IMR-90 (cell line): Measurements from ENCODE around the gene TRAF3. TPM values are rescaled to one million over a fixed set of nuclear protein-coding genes. Genes with fewer than 3 reads are reported as not detected.

Experiments used
- ATAC-seq: fragments of 200-7000 bp; cut with Tn5 transposase; 2 replicates; pipeline ENCODE4 v1.9.1; 2020; ENCODE audit warnings: low read depth, mild to moderate bottlenecking, moderate library complexity
- BruUV-seq: library from RNA; stranded (reverse); fragments of 400-500 nt; replicated peaks from 2 replicates; lab custom pipeline; 2021; lab: Mats Ljungman, UMichigan
- CTCF ChIA-PET: fragments of 300-600 bp; formaldehyde crosslinking; extraction: SDS; loops from one replicate; lab custom pipeline; 2021; ENCODE audit warnings: antibody characterized with exemption; lab: Yijun Ruan, JAX
- POLR2A ChIA-PET: fragments of 300-600 bp; sonication (Branson Sonifier 250); formaldehyde crosslinking; loops from one replicate; lab custom pipeline; 2022; ENCODE audit warnings: antibody characterized with exemption; ENCODE audit not compliant: unreplicated experiment; lab: Charles Lee
- DNase-seq: peaks from one replicate; pipeline ENCODE4 v3.0.0; 2013
- H2AFZ ChIP-seq: replicated peaks from 2 replicates; pipeline ENCODE3; 2013; ENCODE audit warnings: low read length, mild to moderate bottlenecking; ENCODE audit not compliant: poor library complexity
- H2AK5ac ChIP-seq: 2 replicates; pipeline ENCODE4 v1.6.1; 2013; ENCODE audit warnings: low read depth, low read length, inconsistent platforms
- H2AK9ac ChIP-seq: replicated peaks from 2 replicates; pipeline ENCODE3; 2013; ENCODE audit warnings: mild to moderate bottlenecking, low read depth, low read length, moderate library complexity; ENCODE audit not compliant: poor library complexity
- H2BK120ac ChIP-seq: 2 replicates; pipeline ENCODE4 v1.6.1; 2013; ENCODE audit warnings: low read depth, low read length, inconsistent platforms
- H2BK15ac ChIP-seq: 3 replicates; pipeline ENCODE4 v1.6.1; 2013; ENCODE audit warnings: low read depth, low read length, inconsistent platforms
- H2BK20ac ChIP-seq: 2 replicates; pipeline ENCODE4 v1.6.1; 2013; ENCODE audit warnings: low read depth, mild to moderate bottlenecking, inconsistent platforms, low read length, moderate library complexity
- H2BK5ac ChIP-seq: 2 replicates; pipeline ENCODE4 v1.6.1; 2013; ENCODE audit warnings: mild to moderate bottlenecking, low read depth, low read length, inconsistent platforms; ENCODE audit not compliant: poor library complexity, severe bottlenecking
- H3K14ac ChIP-seq: replicated peaks from 2 replicates; pipeline ENCODE4 v1.6.1; 2013; ENCODE audit warnings: low read depth, low read length, inconsistent platforms
- H3K18ac ChIP-seq: 2 replicates; pipeline ENCODE4 v1.6.1; 2013; ENCODE audit warnings: low read depth, low read length, control low read depth
- H3K23ac ChIP-seq: 2 replicates; pipeline ENCODE4 v1.6.1; 2013; ENCODE audit warnings: low read depth, low read length, inconsistent platforms
- H3K27ac ChIP-seq: 2 replicates; pipeline ENCODE4 v1.5.1; 2013; ENCODE audit warnings: mild to moderate bottlenecking, control low read depth, low read length; ENCODE audit not compliant: insufficient read depth
- H3K27me3 ChIP-seq: 2 replicates; pipeline ENCODE4 v1.6.1; 2013; ENCODE audit warnings: low read length; ENCODE audit not compliant: control insufficient read depth, insufficient read depth
- H3K36me3 ChIP-seq: 2 replicates; pipeline ENCODE4 v1.6.1; 2013; ENCODE audit warnings: low read length, mixed read lengths; ENCODE audit not compliant: control insufficient read depth, insufficient read depth
- H3K4ac ChIP-seq: 2 replicates; pipeline ENCODE4 v1.6.1; 2013; ENCODE audit warnings: low read depth, low read length, inconsistent platforms
- H3K4me1 ChIP-seq: 2 replicates; pipeline ENCODE4 v1.6.1; 2013; ENCODE audit warnings: low read length, mixed read lengths; ENCODE audit not compliant: control insufficient read depth, insufficient read depth
- H3K4me2 ChIP-seq: 2 replicates; pipeline ENCODE4 v1.6.1; 2013; ENCODE audit warnings: low read depth, mild to moderate bottlenecking, control low read depth, low read length, moderate library complexity
- H3K4me3 ChIP-seq: 2 replicates; pipeline ENCODE4 v1.5.1; 2013; ENCODE audit warnings: low read depth, mild to moderate bottlenecking, control low read depth, low read length, moderate library complexity; ENCODE audit not compliant: insufficient read depth
- H3K56ac ChIP-seq: 2 replicates; pipeline ENCODE4 v1.6.1; 2013; ENCODE audit warnings: low read length, inconsistent platforms; ENCODE audit not compliant: insufficient read depth; ENCODE audit errors: extremely low read depth
- H3K79me1 ChIP-seq, 2 experiments: 2 replicates each; pipeline ENCODE4 v1.6.1; 2013; ENCODE audit warnings: low read length in 2 of 2, inconsistent platforms in 1 of 2, low read depth in 1 of 2
- H3K9ac ChIP-seq: 2 replicates; pipeline ENCODE4 v1.6.1; 2013; ENCODE audit warnings: low read depth, low read length, control low read depth
- H3K9me1 ChIP-seq: 2 replicates; pipeline ENCODE4 v1.6.1; 2013; ENCODE audit warnings: low read length, inconsistent platforms; ENCODE audit not compliant: insufficient read depth
- H3K9me3 ChIP-seq: 2 replicates; pipeline ENCODE4 v1.6.1; 2013; ENCODE audit warnings: low read length; ENCODE audit not compliant: control insufficient read depth, insufficient read depth
- H4K20me1 ChIP-seq: 2 replicates; pipeline ENCODE4 v1.6.1; 2013; ENCODE audit warnings: low read length, inconsistent platforms; ENCODE audit not compliant: insufficient read depth
- H4K5ac ChIP-seq: 2 replicates; pipeline ENCODE4 v1.6.1; 2013; ENCODE audit warnings: mild to moderate bottlenecking, low read depth, low read length, control low read depth
- H4K8ac ChIP-seq, 2 experiments: 2 replicates each; pipeline ENCODE4 v1.6.1; 2013; ENCODE audit warnings: low read depth in 2 of 2, low read length in 2 of 2, control low read depth in 1 of 2, inconsistent platforms in 1 of 2
- H4K91ac ChIP-seq: 2 replicates; pipeline ENCODE4 v1.6.1; 2013; ENCODE audit warnings: low read depth, low read length, inconsistent platforms; ENCODE audit not compliant: insufficient read depth
- SMC3 ChIP-seq: fragments of 150-350 bp; IDR thresholded peaks from 2 replicates; pipeline ENCODE4 v1.6.1; 2016; ENCODE audit warnings: low read depth, mild to moderate bottlenecking, antibody characterized with exemption, low read length, moderate library complexity
- WGBS, 2 experiments: methylation state at CpG; one replicate each; pipeline versions ENCODE4 v1.1.5 to v1.1.7; 2013; ENCODE audit warnings: missing lambda C conversion rate in 2 of 2; ENCODE audit not compliant: insufficient read length in 1 of 2; ENCODE audit errors: extremely low coverage in 2 of 2; 5-methylcytosine and 5-hydroxymethylcytosine counted together
- dilution Hi-C: fragments of 300-500 bp; cut with HindIII; formaldehyde crosslinking; loops from one replicate; pipeline ENCODE4 v1.14.3; 2018; ENCODE audit warnings: low sequenced_read_pairs; ENCODE audit not compliant: unreplicated experiment
- in situ Hi-C: fragments of 300-500 bp; cut with MboI; formaldehyde crosslinking; loops from 3 replicates; pipeline ENCODE4 v1.14.3; 2019; ENCODE audit warnings: low sequenced_read_pairs, inconsistent platforms, mixed read lengths
- intact Hi-C: fragments of 100-400 bp; cut with micrococcal nuclease; formaldehyde crosslinking; loops from 2 replicates; pipeline ENCODE4 v1.10.0; 2022
- polyA plus RNA-seq, 3 experiments: library from polyadenylated mRNA; depleted of rRNA; stranded (reverse); fragments of >200 nt; gene quantifications; 2 replicates each; pipeline ENCODE4 v1.2.3, GENCODE V29; 2012; ENCODE audit warnings: low replicate concordance in 1 of 3
- total RNA-seq: library from RNA; depleted of rRNA; stranded (reverse); fragments of >200 nt; gene quantifications from 2 replicates; pipeline ENCODE4 v1.2.3, GENCODE V29; 2012
- TF ChIP-seq, protein P1 (sequence below): conservative IDR thresholded peaks from 2 replicates; pipeline ENCODE4 v1.5.1; 2012; ENCODE audit warnings: mild to moderate bottlenecking, low read depth, low read length, improper control_type of control experiment
- TF ChIP-seq, protein P2 (sequence below): fragments of 150-350 bp; IDR thresholded peaks from 2 replicates; pipeline ENCODE4 v1.6.1; 2016; ENCODE audit warnings: low read depth, mild to moderate bottlenecking, low read length, moderate library complexity, borderline replicate concordance

Gene TRAF3
- total and polyA plus RNA-seq, 2 of the 4 experiments (the other 2 are of a cell fraction), result 21.2 to 25.3 TPM

DNA sequence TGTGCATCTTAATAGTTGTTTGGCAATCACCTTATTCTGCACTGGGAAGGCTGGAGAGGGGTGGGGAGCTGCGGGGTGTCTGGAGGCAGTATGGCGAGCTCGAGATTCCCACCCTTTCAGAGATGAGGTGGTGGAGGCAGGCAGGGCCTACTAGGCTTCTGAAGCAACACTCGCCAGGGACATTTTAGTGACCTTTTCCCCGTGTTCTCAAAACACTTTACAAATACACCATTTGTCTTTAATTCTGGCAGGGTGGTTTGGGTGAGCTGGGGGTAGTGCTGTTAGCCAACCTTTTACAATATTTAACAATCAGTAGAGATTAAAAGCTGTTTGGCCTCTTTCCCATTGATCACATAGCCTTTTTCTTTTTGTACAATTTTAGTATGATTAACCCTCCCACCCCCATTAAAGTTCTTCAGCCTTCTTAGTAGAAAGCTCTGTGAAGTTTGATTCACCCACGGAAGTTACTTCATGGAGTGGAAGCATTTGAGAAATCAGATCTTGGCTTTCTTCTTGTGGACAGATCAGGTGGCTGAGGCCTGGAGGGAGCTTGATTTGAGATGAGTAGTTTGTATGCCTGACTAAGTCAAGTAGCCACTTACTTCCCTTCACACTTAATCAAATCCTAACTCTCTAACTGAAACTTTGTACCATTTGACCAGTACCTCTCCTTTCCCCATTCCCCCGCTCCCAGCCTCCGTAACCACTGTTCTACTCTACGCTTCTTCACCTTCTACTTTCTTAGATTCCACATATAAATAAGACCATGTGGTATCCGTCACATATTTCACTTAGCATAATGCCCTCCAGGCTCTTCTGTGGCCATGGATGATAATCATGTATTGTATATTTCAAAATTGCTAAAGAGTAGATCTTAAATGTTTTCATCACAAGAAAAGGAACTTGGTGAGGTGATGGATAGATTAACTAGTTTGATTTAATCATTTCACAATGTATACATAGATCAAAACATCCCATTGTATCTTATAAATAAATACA lies 41.0 kb downstream of the TRAF3 start:
- no peak overlapping the region for H4K91ac ChIP-seq
- peaks cover 5% of the 10 kb centered on the region for H3K9me1 ChIP-seq
- H2BK20ac ChIP-seq, result no peak overlapping the region
- no peaks in the 10 kb centered on the region for H3K27me3 ChIP-seq
- H2AFZ ChIP-seq, result no peak overlapping the region
- H2AK9ac ChIP-seq, result no peak overlapping the region
- H3K4me3 ChIP-seq, result no peak overlapping the region
- TF ChIP-seq, protein P1, sequence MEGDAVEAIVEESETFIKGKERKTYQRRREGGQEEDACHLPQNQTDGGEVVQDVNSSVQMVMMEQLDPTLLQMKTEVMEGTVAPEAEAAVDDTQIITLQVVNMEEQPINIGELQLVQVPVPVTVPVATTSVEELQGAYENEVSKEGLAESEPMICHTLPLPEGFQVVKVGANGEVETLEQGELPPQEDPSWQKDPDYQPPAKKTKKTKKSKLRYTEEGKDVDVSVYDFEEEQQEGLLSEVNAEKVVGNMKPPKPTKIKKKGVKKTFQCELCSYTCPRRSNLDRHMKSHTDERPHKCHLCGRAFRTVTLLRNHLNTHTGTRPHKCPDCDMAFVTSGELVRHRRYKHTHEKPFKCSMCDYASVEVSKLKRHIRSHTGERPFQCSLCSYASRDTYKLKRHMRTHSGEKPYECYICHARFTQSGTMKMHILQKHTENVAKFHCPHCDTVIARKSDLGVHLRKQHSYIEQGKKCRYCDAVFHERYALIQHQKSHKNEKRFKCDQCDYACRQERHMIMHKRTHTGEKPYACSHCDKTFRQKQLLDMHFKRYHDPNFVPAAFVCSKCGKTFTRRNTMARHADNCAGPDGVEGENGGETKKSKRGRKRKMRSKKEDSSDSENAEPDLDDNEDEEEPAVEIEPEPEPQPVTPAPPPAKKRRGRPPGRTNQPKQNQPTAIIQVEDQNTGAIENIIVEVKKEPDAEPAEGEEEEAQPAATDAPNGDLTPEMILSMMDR, result no peak
- TF ChIP-seq SMC3, result no peak
- TF ChIP-seq, protein P2, sequence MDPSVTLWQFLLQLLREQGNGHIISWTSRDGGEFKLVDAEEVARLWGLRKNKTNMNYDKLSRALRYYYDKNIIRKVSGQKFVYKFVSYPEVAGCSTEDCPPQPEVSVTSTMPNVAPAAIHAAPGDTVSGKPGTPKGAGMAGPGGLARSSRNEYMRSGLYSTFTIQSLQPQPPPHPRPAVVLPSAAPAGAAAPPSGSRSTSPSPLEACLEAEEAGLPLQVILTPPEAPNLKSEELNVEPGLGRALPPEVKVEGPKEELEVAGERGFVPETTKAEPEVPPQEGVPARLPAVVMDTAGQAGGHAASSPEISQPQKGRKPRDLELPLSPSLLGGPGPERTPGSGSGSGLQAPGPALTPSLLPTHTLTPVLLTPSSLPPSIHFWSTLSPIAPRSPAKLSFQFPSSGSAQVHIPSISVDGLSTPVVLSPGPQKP, result no peak
- no peak overlapping the region for H3K18ac ChIP-seq
- H3K9me3 ChIP-seq, result no peaks in the 10 kb centered on the region
- dilution Hi-C loops, result no loop called here
- H3K9ac ChIP-seq, result no peak overlapping the region
- CTCF ChIA-PET, result no interaction called here
- H2BK120ac ChIP-seq, result no peak overlapping the region
- H2BK15ac ChIP-seq, result no peak overlapping the region
- in situ Hi-C loops, result no loop called here
- intact Hi-C loops, result no loop called here
- BruUV-seq, result no TSS peak
- H4K20me1 ChIP-seq, result peaks cover 53% of the 10 kb centered on the region
- H4K5ac ChIP-seq, result no peak overlapping the region
- POLR2A ChIA-PET, result no interaction called here
- no peaks in the 10 kb centered on the region for H3K36me3 ChIP-seq
- H4K8ac ChIP-seq, result no peak overlapping the region
- H3K4me2 ChIP-seq, result no peak overlapping the region
- H3K4me1 ChIP-seq, result peaks cover 5% of the 10 kb centered on the region; the same call in 1 of the 2 replicates
- H3K4ac ChIP-seq, result no peak overlapping the region
- no peak overlapping the region for H3K23ac ChIP-seq
- ATAC-seq (no peak; the same call in 1 of the 2 replicates), DNase-seq (peak; percentile 54)
- H3K79me1 ChIP-seq, result peaks cover 35 to 67% of the 10 kb centered on the region in 2 experiments
- H3K56ac ChIP-seq, result no peak overlapping the region
- no peak overlapping the region for H2BK5ac ChIP-seq
- H2AK5ac ChIP-seq, result no peak overlapping the region
- no peak overlapping the region for H3K14ac ChIP-seq
- H3K27ac ChIP-seq, result no peak overlapping the region
- WGBS, 2 experiments, result 100% methylated on average over 1 of the region's 10 CpGs; no CpG with 5 or more reads in 1 of the 2 experiments
